T-helper 2 cell (primary cell): ENCODE measurements around the gene ADCY2.

Experiments
- DNase-seq, 5 experiments: peaks; one replicate each; pipeline versions ENCODE4 v3.0.0 to v3.0.0-alpha.2; 2012 to 2022

The ADCY2 gene

DNA sequence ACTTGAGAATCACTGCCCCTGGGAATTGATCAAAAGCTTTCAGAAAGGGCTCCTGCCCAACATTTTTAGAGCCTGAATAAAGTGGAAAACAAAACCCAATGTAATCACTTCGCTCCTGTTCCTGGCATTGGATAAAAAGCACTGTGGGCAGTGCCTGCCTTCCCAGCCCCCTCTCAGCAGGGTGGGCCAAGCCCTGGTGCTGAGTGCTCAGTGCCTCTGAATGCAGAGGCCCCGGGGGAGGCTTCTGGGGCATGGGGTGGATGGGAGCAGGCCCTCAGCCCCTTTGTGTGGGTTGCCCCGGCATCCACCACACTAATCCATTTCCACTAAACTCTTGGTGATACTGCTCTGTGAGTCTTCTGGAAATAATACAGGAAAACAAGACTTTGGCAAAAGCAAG lies 399.4 kb downstream of the ADCY2 start:
- DNase-seq, result no peak

- DNase-seq, result no peak
Measured at GRCh38 chr5:7801891-7802614, 406.1 kb downstream of the ADCY2 start.

GRCh38 chr5:7802855-7803254 lies 406.9 kb downstream of the ADCY2 start:
- DNase-seq, result no peak

DNA sequence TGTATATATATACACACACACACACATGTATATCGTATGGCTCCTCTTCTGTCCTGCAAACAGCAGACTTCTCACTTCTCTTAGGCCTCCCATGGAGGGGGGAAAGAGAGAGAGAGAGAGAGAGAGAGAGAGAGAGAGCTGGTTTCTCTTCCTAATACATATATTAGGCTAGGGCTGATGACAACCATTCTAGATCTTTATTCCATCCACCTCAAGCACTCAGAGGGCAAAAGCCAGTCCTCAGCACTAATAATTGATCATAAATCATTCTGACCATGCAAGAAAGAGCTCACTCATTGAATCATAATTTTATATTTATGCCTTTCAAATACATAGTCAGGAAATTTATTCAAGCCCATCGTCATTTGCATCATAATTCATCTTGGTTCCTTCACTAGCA lies 408.0 kb downstream of the ADCY2 start:
- DNase-seq, result no peak

- no peak for DNase-seq
Measured at GRCh38 chr5:7805379-7805778, 409.4 kb downstream of the ADCY2 start.

DNA sequence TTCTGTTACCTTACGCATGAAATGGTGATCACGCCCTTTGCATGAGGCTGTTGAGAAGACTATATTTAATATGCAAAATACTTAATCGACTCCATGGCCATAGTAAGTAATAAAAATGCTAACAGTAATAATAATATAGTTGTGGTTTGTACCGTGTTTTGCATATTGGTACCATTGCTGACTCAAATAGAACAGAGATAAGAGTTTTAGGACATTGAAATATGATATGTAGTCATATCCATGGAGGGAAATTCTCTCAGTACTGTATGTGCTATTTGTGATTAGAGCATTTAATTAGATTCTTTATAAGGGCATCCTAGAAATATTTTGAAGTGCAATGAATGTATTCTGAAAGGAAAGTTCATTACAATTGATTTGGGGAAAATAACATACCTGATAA lies 413.1 kb downstream of the ADCY2 start:
- no peak for DNase-seq

DNA sequence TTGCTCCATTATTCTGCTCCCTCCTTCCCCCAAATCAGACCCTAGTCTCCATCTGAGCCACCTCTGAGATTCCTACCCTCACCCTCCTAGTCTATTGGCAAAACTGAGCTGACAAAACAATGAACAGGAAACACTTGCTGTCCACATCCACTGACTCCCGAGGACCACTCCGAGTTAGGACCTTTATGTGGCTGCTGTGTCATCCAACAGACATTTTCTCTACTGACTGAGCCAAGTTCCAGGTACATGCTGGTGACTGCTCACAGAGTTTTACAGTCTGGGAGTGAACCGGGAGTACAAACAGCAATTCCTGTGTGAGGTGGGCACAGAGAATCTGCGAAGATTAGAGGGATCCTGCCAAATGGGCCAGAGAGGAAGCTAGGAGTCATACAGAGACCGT lies 415.8 kb downstream of the ADCY2 start:
- no peak for DNase-seq

- DNase-seq, result no peak
Measured at GRCh38 chr5:7813007-7813406, 417.1 kb downstream of the ADCY2 start.

DNA sequence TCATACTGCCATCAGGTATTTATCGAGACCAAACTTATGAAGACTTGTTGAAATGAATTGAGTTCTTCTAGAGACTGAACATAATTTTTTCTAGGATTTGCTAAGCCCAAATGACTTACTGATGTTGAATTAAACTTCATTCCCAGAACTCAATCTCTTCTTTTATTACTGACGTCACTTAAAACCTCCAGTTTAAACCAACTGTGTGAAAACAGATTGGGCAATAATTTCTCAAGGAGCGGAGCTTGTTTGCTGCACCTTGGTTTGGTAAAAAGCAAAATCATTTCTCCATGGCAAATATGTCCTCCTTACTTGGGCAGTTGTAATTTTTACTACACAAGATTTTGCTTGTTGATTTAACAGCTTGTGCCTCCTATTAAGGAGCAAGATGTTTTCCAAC lies 417.6 kb downstream of the ADCY2 start:
- no peak for DNase-seq

GRCh38 chr5:7814816-7815215 lies 418.9 kb downstream of the ADCY2 start:
- DNase-seq, result no peak

DNA sequence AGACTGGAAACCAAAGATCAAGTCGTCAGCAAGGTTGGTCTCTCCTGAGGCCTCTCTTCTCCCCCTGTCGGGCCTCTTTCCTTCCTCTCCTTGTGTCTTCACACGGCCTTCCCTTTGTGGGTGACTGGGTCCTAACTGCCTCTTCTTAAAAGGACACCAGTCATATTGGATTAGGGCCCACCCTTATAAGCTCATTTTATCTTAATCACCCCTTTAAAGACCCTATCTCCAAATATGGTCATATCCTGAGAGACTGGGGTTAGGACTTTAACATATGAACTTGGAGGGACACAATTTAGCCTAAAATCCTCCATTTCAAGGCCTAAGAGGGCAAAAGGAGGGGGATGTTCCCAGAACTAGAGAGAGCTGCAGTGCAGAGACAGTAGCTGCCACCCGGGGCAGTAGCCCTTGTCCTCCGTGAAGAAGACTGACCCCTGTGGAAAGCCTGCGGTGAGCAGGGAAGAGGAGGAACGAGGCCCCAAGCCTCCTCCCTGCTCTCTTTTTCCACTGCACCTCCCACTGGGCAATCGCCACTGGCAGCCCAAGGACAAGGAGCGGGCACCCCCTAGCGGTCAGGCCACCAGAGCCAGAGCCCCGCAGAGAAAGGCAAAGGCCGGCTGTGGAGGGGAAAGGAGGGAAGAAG lies 420.1 kb downstream of the ADCY2 start:
- peak in 4 of 5 experiments; percentile 39 to 53 (median 47) for DNase-seq

GRCh38 chr5:7816535-7816901 lies 420.6 kb downstream of the ADCY2 start:
- no peak for DNase-seq

DNA sequence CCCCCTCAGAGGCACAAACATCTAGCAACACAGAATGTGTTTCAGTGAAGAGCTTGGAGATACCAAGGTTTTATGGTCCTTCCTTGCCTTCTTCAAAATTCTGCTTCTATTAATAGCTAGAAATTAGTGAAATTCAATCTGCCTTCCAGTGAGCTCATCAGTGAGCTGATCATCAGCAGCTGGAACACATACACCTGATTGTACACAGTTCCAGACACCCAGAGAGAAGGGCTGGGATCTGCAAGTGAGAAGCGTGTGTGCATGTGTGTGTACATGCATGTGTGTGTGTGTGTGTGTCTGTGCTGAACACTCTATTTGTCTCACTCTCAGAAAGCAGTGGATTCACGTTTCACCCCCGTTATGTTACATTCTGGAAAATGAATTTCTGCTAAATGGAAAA lies 426.5 kb downstream of the ADCY2 start:
- no peak for DNase-seq

GRCh38 chr5:7823594-7823993 lies 427.7 kb downstream of the ADCY2 start:
- no peak for DNase-seq

DNA sequence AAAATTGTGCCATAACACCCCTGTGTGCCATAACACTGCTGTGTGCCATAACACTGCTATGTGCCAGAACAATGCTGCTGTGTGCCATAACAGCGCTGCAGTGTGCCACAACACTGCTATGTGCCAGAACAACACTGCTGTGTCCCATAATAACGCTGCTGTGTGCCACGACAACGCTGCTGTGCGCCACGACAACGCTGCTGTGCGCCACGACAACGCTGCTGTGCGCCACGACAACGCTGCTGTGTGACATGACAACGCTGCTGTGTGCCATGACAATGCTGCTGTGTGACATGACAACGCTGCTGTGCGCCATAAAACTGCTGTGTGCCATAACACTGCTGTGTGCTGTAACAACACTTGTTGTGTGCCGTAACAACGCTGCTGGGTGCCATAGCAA lies 429.1 kb downstream of the ADCY2 start:
- DNase-seq, result no peak

DNA sequence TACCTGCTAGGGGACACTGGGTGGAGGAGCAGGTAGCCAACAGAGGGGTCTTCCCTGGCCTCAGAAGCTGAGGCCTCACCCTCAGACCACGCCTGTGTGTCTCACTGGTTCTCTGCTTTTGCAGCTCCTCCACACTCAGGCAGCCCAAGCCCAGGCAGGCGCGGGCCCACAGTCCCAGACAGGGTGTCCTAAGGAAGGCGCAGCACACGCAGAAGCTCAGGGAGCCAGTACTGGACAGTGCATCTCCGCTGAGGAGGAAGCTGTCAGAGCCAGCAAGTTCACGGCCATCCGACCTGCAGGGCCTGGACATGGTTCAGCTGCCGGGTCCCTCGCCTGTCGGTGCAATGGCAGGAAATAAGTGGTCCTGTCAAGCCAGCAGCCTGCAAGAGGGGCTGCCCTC lies 429.7 kb downstream of the ADCY2 start:
- DNase-seq, result no peak

DNA sequence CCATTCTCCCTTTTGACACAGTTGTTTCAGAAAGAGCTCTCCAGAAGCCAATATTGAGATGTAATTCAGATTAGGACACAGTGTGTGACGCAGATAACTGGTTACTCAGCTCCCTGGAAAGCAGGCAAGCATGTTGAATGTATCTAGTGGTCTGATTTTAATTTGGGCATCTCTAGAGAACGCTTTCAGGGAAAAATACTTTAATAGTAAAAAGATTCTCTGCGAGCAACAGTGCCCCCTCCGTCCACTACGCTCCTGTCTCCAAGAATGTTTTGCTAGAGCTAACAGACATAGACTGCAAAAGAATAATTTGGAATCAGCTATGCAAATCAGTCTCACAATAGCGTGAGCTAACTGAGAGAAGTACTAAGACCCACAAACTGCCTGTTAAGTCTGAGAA lies 431.7 kb downstream of the ADCY2 start:
- DNase-seq, result no peak

- DNase-seq, result no peak
Measured at GRCh38 chr5:7828269-7828668, 432.3 kb downstream of the ADCY2 start.

DNA sequence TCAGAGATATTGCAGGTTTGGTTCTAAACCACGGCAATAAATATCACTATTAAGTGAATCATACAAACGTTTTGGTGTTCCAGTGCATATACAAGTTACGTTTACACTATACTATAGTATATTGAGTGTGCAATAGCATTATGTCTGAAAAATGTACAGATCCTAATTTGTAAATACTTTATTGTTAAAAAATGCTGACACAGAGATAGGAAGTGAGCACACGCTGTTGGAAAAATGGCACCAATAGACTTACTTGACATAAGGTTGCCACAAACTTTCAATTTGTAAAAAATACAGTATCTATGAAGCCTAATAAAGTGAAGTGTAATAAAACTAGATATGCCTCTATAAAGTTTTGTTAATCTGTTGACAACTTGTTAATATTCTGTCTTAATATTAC lies 439.0 kb downstream of the ADCY2 start:
- DNase-seq, result no peak

- no peak for DNase-seq
Measured at GRCh38 chr5:7837403-7837802, 441.5 kb downstream of the ADCY2 start.

DNA sequence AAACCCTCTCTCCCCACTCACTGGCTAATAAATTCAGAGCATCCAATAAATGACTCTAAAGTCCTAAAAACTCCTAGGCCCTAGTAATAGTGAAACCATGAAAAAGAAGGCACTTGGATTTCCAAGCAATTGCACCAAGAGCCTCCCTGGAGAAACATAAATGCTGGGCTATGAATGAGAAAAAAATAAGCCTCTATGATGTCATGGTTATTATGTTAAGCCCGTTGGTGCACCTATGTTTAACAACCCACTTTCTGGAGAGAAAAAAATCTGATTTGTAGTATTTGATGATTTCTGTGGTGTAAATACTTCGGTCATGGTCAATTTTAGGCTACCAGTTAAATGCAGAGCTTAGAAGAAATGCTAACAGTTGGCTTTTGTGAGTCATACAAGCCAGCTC lies 446.6 kb downstream of the ADCY2 start:
- no peak for DNase-seq

DNA sequence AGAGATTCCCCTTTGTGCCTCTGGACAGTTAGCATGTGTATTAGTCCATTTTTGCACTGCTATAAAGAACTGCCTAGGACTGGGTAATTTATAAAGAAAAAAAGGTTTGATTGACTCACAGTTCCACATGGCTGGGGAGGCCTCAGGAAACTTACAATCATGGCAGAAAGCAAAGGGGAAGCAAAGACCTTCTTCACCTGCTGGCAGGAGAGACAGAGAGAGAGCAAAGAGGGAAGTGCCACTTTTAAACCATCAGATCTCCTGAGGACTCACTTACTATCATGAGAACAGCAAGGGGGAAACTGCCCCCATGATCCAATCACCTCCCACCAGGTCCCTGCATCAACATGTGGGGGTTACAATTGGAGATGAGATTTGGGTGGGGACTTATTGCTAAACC lies 449.0 kb downstream of the ADCY2 start:
- no peak for DNase-seq

- no peak for DNase-seq
Measured at GRCh38 chr5:7845557-7845956, 449.6 kb downstream of the ADCY2 start.

GRCh38 chr5:7846327-7846726 lies 450.4 kb downstream of the ADCY2 start:
- DNase-seq, result no peak

DNA sequence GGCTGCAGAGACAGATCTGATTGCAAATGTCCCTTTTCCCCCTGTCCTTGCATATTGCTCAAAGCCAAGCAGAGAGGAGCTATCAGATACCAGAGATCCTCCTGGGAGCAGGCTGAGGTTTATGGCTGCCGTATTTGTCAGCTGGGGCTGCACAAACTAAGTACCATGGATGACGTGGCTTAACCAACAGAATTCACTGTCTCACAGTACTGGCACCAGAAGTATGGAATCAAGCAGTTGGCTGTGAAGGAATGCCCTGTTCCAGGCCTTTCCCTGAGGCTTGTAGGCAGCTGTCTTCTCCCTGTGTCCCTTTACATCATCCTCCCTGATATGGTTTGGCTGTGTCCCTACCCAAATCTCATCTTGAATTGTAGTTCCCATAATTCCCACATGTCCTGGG lies 452.4 kb downstream of the ADCY2 start:
- DNase-seq, result no peak
